Measurements from ENCODE around the gene C6orf52.

DNA sequence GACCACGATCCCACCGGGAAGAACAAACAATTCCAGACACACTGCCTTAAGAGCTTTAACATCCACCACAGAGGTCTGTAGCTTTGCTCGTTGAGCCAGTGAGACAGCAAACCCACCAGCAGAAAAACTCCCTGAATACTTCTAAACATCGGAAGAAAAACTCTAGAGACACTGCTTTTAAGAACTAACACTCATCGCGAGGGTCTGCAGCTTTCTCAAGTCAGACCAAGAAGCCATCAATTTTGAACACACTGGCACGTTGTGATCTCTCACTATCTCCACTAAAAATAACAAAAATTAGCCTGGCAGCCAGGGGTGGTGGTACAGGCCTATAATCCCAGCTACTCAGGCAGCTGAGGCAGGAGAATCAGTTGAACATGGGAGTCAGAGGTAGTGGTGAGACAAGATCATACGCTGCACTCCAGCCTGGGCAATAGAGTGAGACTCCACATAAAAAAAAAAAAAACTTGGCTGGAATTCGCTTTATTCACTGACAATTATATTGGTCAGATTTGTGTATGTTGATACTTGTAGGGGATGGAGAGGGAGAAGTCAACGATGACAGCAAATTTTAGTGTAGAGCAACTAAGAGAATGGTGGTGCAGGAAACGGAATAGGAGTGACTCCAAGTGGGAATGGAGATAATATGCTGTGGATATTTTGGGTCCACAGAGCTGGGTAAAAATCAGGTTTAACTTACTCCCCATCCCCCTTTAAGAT, 27.6 kb upstream of the C6orf52 start:
- TF ChIP-seq POLR2AphosphoS5 (IDR thresholded peaks at IDR 0.05) (no peak), POLR2A (IDR thresholded peaks at IDR 0.05) (no peak), EP300 (IDR thresholded peaks at IDR 0.05) (no peak)

Measured in stomach (tissue), 4 donors.